Ramos (cell line): Measurements from ENCODE around the gene SORBS2.

Experiments used
- in situ Hi-C: fragments of 300-500 bp; cut with MboI; formaldehyde crosslinking; loops from one replicate; pipeline ENCODE4 v1.14.3; 2022; ENCODE audit warnings: low sequenced_read_pairs; ENCODE audit not compliant: unreplicated experiment

Gene SORBS2

GRCh38 chr4:185546335-185546734 is 265.7 kb downstream of the SORBS2 start:
- in situ Hi-C loops, result no loop called here

DNA sequence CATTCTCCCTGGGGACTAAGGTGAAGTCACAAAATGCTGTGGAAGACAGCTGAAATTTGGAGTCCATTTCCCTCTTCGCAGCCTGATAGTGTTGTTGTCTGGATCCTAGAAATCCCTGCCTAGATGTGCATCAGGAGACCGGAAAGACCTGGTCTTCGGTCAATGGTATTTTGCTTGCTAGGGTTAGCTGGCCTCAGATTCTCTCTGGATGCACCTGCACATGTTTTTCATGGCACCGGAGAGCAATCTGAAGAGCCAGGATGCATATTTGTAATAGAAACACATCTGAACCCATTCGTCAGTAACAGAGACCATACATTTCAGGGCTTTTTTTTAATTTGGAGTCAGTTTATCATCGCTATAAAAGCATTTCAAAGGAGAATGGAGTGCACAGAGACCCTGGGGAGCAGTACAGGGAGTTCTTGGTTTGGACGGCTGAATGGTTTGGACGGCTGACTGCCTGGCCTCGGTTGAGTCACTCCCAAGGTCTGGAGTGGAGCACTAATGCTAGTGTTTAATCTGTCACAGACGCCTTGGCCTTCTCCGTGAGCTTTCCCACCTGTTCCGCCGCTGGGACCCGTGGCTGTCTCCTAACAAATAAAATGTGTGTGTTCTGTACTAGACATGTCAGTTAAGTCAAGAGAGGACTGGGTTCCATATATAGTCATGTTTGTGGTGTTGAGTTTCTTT is 269.2 kb downstream of the SORBS2 start:
- in situ Hi-C loops, result no loop called here

- in situ Hi-C loops, result no loop called here
Measured at GRCh38 chr4:185541251-185541727, 270.7 kb downstream of the SORBS2 start.

DNA sequence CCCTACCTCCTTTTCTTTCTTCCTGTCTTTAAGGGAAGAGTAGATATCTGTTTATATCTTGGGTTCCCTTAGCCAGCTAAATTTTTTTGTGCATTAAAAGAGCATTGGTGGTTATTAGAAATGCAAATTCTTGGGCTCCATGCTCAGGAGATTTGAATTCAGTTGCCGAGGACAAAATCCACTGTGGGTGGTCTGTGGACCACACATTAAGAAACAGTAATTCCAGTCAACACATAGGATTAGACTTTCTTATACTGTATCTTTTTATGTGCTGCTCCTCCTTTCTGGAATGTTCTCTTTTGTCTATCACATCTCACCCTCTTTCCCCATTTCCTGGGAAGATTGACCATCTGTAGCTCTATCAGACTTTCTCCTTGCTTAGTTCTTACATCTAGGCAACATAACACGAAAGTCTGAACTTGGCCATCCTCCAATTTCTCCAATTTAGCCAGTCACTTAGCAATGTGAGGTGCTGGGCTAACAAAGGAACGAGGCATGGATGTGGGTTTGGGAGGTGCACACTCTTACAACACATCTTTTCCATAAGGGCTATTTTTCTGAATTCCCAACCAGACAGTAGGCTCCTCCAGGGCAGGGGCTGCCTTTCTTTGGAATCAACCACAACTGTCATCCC is 271.4 kb downstream of the SORBS2 start:
- in situ Hi-C loops, result no loop called here

GRCh38 chr4:185540040-185540439 is 272.0 kb downstream of the SORBS2 start:
- in situ Hi-C loops, result no loop called here

DNA sequence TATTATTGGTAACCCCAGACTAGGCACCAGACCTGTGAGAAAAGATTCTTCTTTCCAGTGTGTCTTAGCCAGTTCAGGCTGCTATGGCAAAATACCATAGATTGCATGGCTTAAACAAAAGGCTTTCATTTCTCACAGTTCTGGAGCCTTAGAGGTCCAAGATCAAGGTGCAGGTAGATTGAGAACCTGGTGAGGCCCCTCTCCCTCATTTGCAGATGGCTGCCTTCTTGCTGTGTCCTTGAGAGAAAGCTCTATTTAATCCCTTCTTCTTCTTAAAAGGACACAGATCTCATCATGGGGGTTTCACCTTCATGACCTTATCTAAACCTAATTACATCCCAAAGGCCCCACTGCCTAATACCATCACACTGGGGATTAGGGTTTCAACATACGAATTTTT is 273.2 kb downstream of the SORBS2 start:
- in situ Hi-C loops, result no loop called here

- in situ Hi-C loops, result no loop called here
Measured at GRCh38 chr4:185536411-185536709, 275.6 kb downstream of the SORBS2 start.

DNA sequence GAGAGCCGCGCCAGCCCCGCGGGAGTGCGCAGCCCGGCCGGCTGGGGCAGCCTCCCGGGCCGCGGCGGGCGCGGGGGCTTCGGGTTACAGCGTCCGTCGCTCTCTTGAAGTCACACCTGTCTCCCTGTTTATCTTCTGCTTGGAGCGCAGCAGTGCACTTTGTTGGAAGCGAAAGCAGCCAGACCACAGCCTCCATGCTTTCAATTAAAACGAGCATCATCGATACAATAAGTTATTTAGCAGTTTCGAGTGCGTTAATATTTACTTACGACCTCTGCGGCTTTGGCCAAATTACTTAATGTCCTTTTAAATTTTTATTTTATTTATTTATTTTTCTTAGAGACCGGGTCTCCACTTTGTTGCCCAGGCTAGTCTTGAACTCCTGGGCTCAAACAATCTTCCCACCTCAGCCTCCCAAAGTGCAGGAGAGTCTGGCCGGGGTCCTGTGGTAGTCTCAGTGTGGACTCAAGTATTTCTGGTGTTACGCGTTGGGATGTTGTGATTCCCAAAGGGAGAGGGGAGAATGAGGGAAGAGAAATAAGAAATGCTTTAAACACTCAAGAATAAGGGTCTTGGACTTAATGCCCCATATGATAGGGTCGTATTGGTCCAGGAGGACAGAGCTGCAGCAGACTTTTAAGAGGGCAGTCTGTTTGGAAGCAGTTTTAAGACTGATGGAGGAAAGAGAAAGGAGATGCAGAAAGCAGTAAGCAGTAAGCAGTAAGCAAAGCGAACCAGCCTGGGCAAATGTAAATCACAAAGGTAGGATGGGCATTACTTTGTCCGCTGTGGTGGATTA is 276.2 kb downstream of the SORBS2 start:
- in situ Hi-C loops, result no loop called here
